MM.1S (cell line): ENCODE data around the gene NTN1.

Experiments used
- DNase-seq: peaks from one replicate; pipeline ENCODE4 v3.0.0-alpha.2; 2015
- H2AFZ ChIP-seq: fragments of 300-600 bp; sonication (generic); 2 replicates; pipeline ENCODE4 v1.6.0; 2016; ENCODE audit warnings: antibody characterized with exemption, low read length
- H3F3A ChIP-seq: fragments of 300-600 bp; sonication (generic); 2 replicates; pipeline ENCODE4 v1.6.1; 2016; ENCODE audit warnings: mild to moderate bottlenecking, antibody characterized with exemption, low read length, moderate library complexity, mixed read lengths; ENCODE audit not compliant: insufficient read depth
- H3K27ac ChIP-seq: fragments of 300-600 bp; sonication (generic); 2 replicates; pipeline ENCODE4 v1.5.1; 2016; ENCODE audit warnings: mild to moderate bottlenecking, low read length
- H3K27me3 ChIP-seq: fragments of 300-600 bp; sonication (generic); replicated peaks from 2 replicates; pipeline ENCODE4 v1.6.0; 2016; ENCODE audit warnings: low read length; ENCODE audit not compliant: insufficient read depth
- H3K36me3 ChIP-seq: fragments of 300-600 bp; sonication (generic); replicated peaks from 2 replicates; pipeline ENCODE4 v1.6.1; 2016; ENCODE audit warnings: mild to moderate bottlenecking, low read length, mixed read lengths; ENCODE audit not compliant: insufficient read depth
- H3K4me1 ChIP-seq: fragments of 300-600 bp; sonication (generic); 2 replicates; pipeline ENCODE4 v1.6.1; 2016; ENCODE audit warnings: low read length, mixed read lengths
- H3K4me2 ChIP-seq: fragments of 300-600 bp; sonication (generic); 2 replicates; pipeline ENCODE4 v1.6.0; 2016; ENCODE audit warnings: low read depth, low read length
- H3K4me3 ChIP-seq: fragments of 300-600 bp; sonication (generic); 2 replicates; pipeline ENCODE4 v1.5.1; 2016; ENCODE audit warnings: low read length, mixed read lengths
- H3K79me2 ChIP-seq: fragments of 300-600 bp; sonication (generic); 2 replicates; pipeline ENCODE4 v1.6.1; 2016; ENCODE audit warnings: mixed run types, low read length, mixed read lengths
- H3K9ac ChIP-seq: fragments of 300-600 bp; sonication (generic); 2 replicates; pipeline ENCODE4 v1.6.1; 2016; ENCODE audit warnings: low read length, mixed read lengths
- H3K9me2 ChIP-seq: fragments of 300-600 bp; sonication (generic); replicated peaks from 2 replicates; pipeline ENCODE4 v1.6.1; 2016; ENCODE audit warnings: mild to moderate bottlenecking, low read length, mixed read lengths; ENCODE audit not compliant: insufficient read depth
- H3K9me3 ChIP-seq: fragments of 300-600 bp; sonication (generic); replicated peaks from 2 replicates; pipeline ENCODE4 v1.6.1; 2016; ENCODE audit warnings: mild to moderate bottlenecking, low read length, mixed read lengths; ENCODE audit not compliant: insufficient read depth
- H4K20me1 ChIP-seq: fragments of 300-600 bp; sonication (generic); 2 replicates; pipeline ENCODE4 v1.6.1; 2016; ENCODE audit warnings: mild to moderate bottlenecking, low read length, moderate library complexity, mixed read lengths; ENCODE audit not compliant: insufficient read depth
- EZH2 ChIP-seq: fragments of 300-600 bp; sonication (generic); optimal IDR thresholded peaks from 2 replicates; pipeline ENCODE3; 2017; ENCODE audit warnings: low read depth, mild to moderate bottlenecking, antibody characterized with exemption, low read length, mixed read lengths
- EZH2phosphoT487 ChIP-seq: fragments of 300-600 bp; sonication (generic); IDR thresholded peaks from 2 replicates; pipeline ENCODE4 v1.6.1; 2018; ENCODE audit warnings: antibody characterized with exemption, low read length
- TF ChIP-seq, protein P1 (sequence below): fragments of 300-600 bp; sonication (generic); IDR thresholded peaks from 2 replicates; pipeline ENCODE4 v1.5.1; 2016; ENCODE audit warnings: antibody characterized with exemption, low read length, mixed read lengths

Gene NTN1

DNA sequence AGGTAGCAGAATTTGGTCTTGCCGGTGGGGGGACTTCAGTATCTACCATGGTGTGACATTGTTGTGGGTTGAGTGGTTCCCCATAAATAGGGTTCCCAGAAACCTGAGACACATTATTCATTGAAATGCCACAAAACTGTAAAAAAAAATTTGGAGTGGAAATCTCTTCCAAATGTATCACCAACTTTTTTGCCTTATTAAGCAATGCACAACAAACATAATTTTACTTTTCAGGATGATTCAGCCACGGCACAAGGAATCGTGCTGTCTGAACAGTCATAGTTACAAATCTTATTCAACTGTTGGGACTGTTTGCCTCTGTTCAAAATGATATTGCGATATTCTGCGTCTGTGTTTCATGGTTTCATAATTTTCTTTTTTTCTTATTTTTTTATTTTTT is 181.2 kb downstream of the NTN1 start:
- Histone ChIP-seq H3K4me3 (no peak overlapping the region), H3K9ac (no peak overlapping the region), H3K27ac (no peak overlapping the region), H3K9me2 (no peaks in the 10 kb centered on the region), H3K4me2 (no peak overlapping the region), H3K36me3 (no peaks in the 10 kb centered on the region), H3K9me3 (no peaks in the 10 kb centered on the region), H4K20me1 (no peaks in the 10 kb centered on the region), H3K27me3 (peaks cover 21% of the 10 kb centered on the region), H3F3A (no peaks in the 10 kb centered on the region), H2AFZ (no peak overlapping the region), H3K79me2 (no peaks in the 10 kb centered on the region), H3K4me1 (no peaks in the 10 kb centered on the region)
- TF ChIP-seq EZH2phosphoT487 (no peak), EZH2 (no peak)
- TF ChIP-seq, protein P1, sequence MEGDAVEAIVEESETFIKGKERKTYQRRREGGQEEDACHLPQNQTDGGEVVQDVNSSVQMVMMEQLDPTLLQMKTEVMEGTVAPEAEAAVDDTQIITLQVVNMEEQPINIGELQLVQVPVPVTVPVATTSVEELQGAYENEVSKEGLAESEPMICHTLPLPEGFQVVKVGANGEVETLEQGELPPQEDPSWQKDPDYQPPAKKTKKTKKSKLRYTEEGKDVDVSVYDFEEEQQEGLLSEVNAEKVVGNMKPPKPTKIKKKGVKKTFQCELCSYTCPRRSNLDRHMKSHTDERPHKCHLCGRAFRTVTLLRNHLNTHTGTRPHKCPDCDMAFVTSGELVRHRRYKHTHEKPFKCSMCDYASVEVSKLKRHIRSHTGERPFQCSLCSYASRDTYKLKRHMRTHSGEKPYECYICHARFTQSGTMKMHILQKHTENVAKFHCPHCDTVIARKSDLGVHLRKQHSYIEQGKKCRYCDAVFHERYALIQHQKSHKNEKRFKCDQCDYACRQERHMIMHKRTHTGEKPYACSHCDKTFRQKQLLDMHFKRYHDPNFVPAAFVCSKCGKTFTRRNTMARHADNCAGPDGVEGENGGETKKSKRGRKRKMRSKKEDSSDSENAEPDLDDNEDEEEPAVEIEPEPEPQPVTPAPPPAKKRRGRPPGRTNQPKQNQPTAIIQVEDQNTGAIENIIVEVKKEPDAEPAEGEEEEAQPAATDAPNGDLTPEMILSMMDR, result no peak
- DNase-seq, result no peak

DNA sequence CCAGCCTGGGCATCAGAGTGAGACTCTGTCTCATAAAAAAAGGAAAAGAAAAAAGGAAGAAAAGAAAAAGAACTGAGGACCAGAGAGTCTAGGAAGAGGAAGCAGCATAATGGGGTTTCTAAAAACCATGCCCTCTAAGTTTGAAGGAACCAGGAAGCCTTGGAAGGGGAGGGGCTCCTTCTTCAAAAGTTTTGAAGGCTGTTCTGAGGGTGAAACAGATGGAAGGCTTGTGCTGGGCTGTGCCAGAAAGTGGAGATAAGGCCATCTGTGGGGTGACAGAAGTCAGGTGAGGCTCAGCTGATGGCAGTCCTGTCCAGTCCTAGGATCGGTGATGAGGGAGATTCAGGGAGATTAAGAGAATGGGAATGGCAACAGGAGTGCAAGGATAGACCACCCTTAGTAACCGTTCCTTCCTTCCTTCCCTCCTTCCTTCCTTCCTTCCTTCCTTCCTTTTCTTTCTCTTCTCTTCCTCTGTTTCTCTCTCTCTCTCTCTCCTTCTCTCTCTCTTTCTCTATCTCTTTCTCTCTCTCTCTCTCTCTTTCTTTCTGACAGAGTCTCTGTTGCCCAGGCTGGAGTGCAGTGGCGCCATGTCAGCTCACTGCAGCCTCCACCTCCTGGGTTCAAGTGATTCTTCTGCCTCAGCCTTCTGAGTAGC is 182.6 kb downstream of the NTN1 start:
- no peaks in the 10 kb centered on the region for H3K79me2 ChIP-seq
- no peak overlapping the region for H3K4me2 ChIP-seq
- no peak overlapping the region for H3K9ac ChIP-seq
- no peak overlapping the region for H3K27ac ChIP-seq
- H4K20me1 ChIP-seq, result no peaks in the 10 kb centered on the region
- H3K4me3 ChIP-seq, result no peak overlapping the region
- DNase-seq, result no peak
- H2AFZ ChIP-seq, result no peak overlapping the region
- TF ChIP-seq EZH2 (no peak), EZH2phosphoT487 (no peak)
- TF ChIP-seq, protein P1, result no peak
- no peaks in the 10 kb centered on the region for H3K36me3 ChIP-seq
- H3K9me3 ChIP-seq, result no peaks in the 10 kb centered on the region
- H3K27me3 ChIP-seq, result peaks cover 24% of the 10 kb centered on the region
- no peaks in the 10 kb centered on the region for H3K9me2 ChIP-seq
- no peaks in the 10 kb centered on the region for H3K4me1 ChIP-seq
- H3F3A ChIP-seq, result no peaks in the 10 kb centered on the region

DNA sequence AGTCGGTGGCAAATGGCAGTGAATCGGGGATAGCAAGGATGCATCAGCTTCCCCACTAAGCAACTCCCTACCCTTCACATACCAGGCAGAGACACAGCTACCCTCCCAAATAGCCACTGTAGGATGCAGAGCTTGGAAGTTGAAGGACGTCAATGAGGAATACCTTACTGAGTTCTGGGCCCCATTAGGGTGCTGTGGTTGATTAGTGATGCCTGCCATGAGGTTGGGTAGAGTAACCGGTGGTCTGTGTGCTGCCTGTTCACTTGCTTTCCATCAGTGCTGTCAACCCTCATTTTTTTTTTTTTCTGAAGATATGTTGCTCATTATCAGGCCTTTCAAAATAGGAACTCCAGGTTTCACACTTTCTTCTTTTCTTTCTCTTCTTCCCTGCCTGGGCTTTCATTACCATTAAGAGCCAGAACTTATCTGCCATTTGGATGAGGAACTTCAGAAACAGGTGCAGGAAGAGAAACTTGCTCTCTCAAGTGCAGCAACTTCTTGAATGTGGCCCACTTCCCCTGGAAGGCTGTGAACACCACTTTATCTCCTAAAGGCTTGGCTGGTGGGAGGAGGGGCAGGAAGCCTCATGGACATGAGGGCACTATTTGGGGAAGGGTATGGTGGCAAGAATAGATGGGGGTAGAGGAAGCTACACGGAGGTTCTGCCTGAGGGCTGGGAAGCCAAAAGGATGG is 183.5 kb downstream of the NTN1 start:
- Histone ChIP-seq H3K27me3 (peaks cover 24% of the 10 kb centered on the region), H3K4me3 (no peak overlapping the region)

More for the DNA sequence above, 183.5 kb downstream of the NTN1 start:
- H3F3A ChIP-seq, result no peaks in the 10 kb centered on the region
- H3K27ac ChIP-seq, result no peak overlapping the region
- H3K4me2 ChIP-seq, result no peak overlapping the region
- TF ChIP-seq EZH2 (no peak), EZH2phosphoT487 (no peak)
- TF ChIP-seq, protein P1, result no peak
- no peak for DNase-seq
- no peaks in the 10 kb centered on the region for H3K9me3 ChIP-seq
- no peaks in the 10 kb centered on the region for H3K4me1 ChIP-seq
- no peak overlapping the region for H2AFZ ChIP-seq
- no peaks in the 10 kb centered on the region for H3K9me2 ChIP-seq
- H3K9ac ChIP-seq, result no peak overlapping the region
- H3K36me3 ChIP-seq, result no peaks in the 10 kb centered on the region
- no peaks in the 10 kb centered on the region for H3K79me2 ChIP-seq
- no peaks in the 10 kb centered on the region for H4K20me1 ChIP-seq
